Measurements from ENCODE around the gene SCP2.

- TF ChIP-seq CTCF (IDR thresholded peaks at IDR 0.05; ENCODE audit: insufficient read depth, low read depth, low read length) (no peak), EZH2 (IDR thresholded peaks at IDR 0.05; ENCODE audit: insufficient read depth, low read length) (no peak)
These were observed 6.2 kb upstream of the SCP2 start for GRCh38 chr1:52920791-52921291.

All from astrocyte (in vitro differentiated cells and primary cell).